ENCODE results near the gene MINDY1. TPM values are rescaled to one million over a fixed set of nuclear protein-coding genes. Genes with fewer than 3 reads are reported as not detected.

The MINDY1 gene
- total RNA-seq, 1 experiment from 2014 or later: 15.4 TPM

- no peak for DNase-seq (ENCODE audit: low read depth)
Measured at GRCh38 chr1:150967936-150968335, 38.8 kb downstream of the MINDY1 start.

GRCh38 chr1:150966011-150966410 is 40.7 kb downstream of the MINDY1 start:
- DNase-seq (ENCODE audit: low read depth): no peak

- DNase-seq (ENCODE audit: low read depth): no peak
Measured at GRCh38 chr1:150965605-150966004, 41.1 kb downstream of the MINDY1 start.

GRCh38 chr1:150964164-150964489 is 42.6 kb downstream of the MINDY1 start:
- DNase-seq (ENCODE audit: low read depth): no peak

GRCh38 chr1:150963321-150964163 is 43.2 kb downstream of the MINDY1 start:
- no peak for DNase-seq (ENCODE audit: low read depth)

GRCh38 chr1:150961756-150962155 is 44.9 kb downstream of the MINDY1 start:
- no peak for DNase-seq (ENCODE audit: low read depth)

- no peak for DNase-seq (ENCODE audit: low read depth)
Measured at GRCh38 chr1:150960646-150961045, 46.1 kb downstream of the MINDY1 start.

GRCh38 chr1:150957666-150958065 is 49.0 kb downstream of the MINDY1 start:
- no peak for DNase-seq (ENCODE audit: low read depth)

- DNase-seq (ENCODE audit: low read depth): no peak
Measured at GRCh38 chr1:150955280-150955679, 51.4 kb downstream of the MINDY1 start.

- no peak for DNase-seq (ENCODE audit: low read depth)
Measured at GRCh38 chr1:150954708-150955107, 52.0 kb downstream of the MINDY1 start.

Small RNAs within 50 kb of the gene (small RNA-seq; reads per million reads assigned to genes)
- gene RNU6-884P: not detected

Other genes starting within 250 kb of the MINDY1 start
- gene CTSS, start 241.1 kb downstream of the MINDY1 start, total RNA-seq (2014; rRNA removed; shearing (Covaris generic)): 1.2 and 2.6 TPM in 2 replicates
- 0.56 and 0.77 TPM in 2 replicates for gene CTSK, start 198.6 kb downstream of the MINDY1 start, total RNA-seq (2014; rRNA removed; shearing (Covaris generic))
- gene ARNT, start 130.3 kb downstream of the MINDY1 start, total RNA-seq (2014; rRNA removed; shearing (Covaris generic)): 10.7 and 12.9 TPM in 2 replicates
- not detected in 2 replicates for gene CTXND2, start 119.8 kb downstream of the MINDY1 start, total RNA-seq (2014; rRNA removed; shearing (Covaris generic))
- 24.0 and 25.3 TPM in 2 replicates for gene SETDB1, start 80.5 kb downstream of the MINDY1 start, total RNA-seq (2014; rRNA removed; shearing (Covaris generic))
- gene CERS2, start 32.1 kb downstream of the MINDY1 start, total RNA-seq (2014; rRNA removed; shearing (Covaris generic)): 145 and 152 TPM in 2 replicates
- 0.55 and 0.63 TPM in 2 replicates for gene ANXA9, start 24.6 kb downstream of the MINDY1 start, total RNA-seq (2014; rRNA removed; shearing (Covaris generic))
- 6.1 and 11.9 TPM in 2 replicates for gene PRUNE1, start 1.5 kb upstream of the MINDY1 start, total RNA-seq (2014; rRNA removed; shearing (Covaris generic))
- 0.10 TPM in 1 of 2 replicates, not detected in the other for gene BNIPL, start 29.7 kb upstream of the MINDY1 start, total RNA-seq (2014; rRNA removed; shearing (Covaris generic))
- 2.9 and 5.4 TPM in 2 replicates for gene C1orf56, start 40.8 kb upstream of the MINDY1 start, total RNA-seq (2014; rRNA removed; shearing (Covaris generic))
- 66.5 and 67.1 TPM in 2 replicates for gene CDC42SE1, start 52.7 kb upstream of the MINDY1 start, total RNA-seq (2014; rRNA removed; shearing (Covaris generic))
- gene MLLT11, start 53.5 kb upstream of the MINDY1 start, total RNA-seq (2014; rRNA removed; shearing (Covaris generic)): 8.8 and 9.8 TPM in 2 replicates
- 2.4 and 5.5 TPM in 2 replicates for gene GABPB2, start 63.9 kb upstream of the MINDY1 start, total RNA-seq (2014; rRNA removed; shearing (Covaris generic))
- gene SEMA6C, start 139.7 kb upstream of the MINDY1 start, total RNA-seq (2014; rRNA removed; shearing (Covaris generic)): 0.80 and 1.5 TPM in 2 replicates
- gene TNFAIP8L2, start 149.7 kb upstream of the MINDY1 start, total RNA-seq (2014; rRNA removed; shearing (Covaris generic)): not detected in 2 replicates
- 8.6 and 9.4 TPM in 2 replicates for gene LYSMD1, start 159.0 kb upstream of the MINDY1 start, total RNA-seq (2014; rRNA removed; shearing (Covaris generic))
- gene SCNM1, start 159.2 kb upstream of the MINDY1 start, total RNA-seq (2014; rRNA removed; shearing (Covaris generic)): 60.9 and 69.6 TPM in 2 replicates
- 0.27 and 0.87 TPM in 2 replicates for gene TMOD4, start 169.1 kb upstream of the MINDY1 start, total RNA-seq (2014; rRNA removed; shearing (Covaris generic))
- 52.9 and 59.3 TPM in 2 replicates for gene VPS72, start 183.3 kb upstream of the MINDY1 start, total RNA-seq (2014; rRNA removed; shearing (Covaris generic))
- gene PIP5K1A, start 191.7 kb upstream of the MINDY1 start, total RNA-seq (2014; rRNA removed; shearing (Covaris generic)): 40.7 and 49.6 TPM in 2 replicates
- gene PSMD4, start 247.8 kb upstream of the MINDY1 start, total RNA-seq (2014; rRNA removed; shearing (Covaris generic)): 233 and 234 TPM in 2 replicates